SK-N-SH (cell line): ENCODE data around the gene TECPR2. TPM values are rescaled to one million over a fixed set of nuclear protein-coding genes. Genes with fewer than 3 reads are reported as not detected.
A peak's percentile ranks its signal among the peaks of the same experiment; 100 is the strongest.
"Not testable (repeated sequence)": the region's sequence is repeated elsewhere in the genome, so short reads cannot be mapped to it uniquely, and the experiment has no call there.

ENCODE experiments used
- CTCF ChIA-PET: fragments of 300-600, 350-600 bp; formaldehyde crosslinking; extraction: SDS; loops from one replicate; lab custom pipeline; 2021; lab: Yijun Ruan, JAX
- POLR2A ChIA-PET: fragments of 350-600 bp; sonication (Branson Sonifier 250); formaldehyde crosslinking; extraction: SDS; loops from one replicate; lab custom pipeline; 2020; ENCODE audit warnings: antibody characterized with exemption, inconsistent platforms; lab: Yijun Ruan, JAX
- DNase-seq: peaks from one replicate; pipeline ENCODE4 v3.0.0; 2012
- H2AFZ ChIP-seq: fragments of 200-600 bp; sonication (generic); 2 replicates; pipeline ENCODE4 v1.8.1; 2016; ENCODE audit warnings: antibody characterized with exemption, mild to moderate bottlenecking, low read depth
- H3F3A ChIP-seq: fragments of 200-600 bp; sonication (generic); replicated peaks from 2 replicates; pipeline ENCODE3; 2016; ENCODE audit warnings: antibody characterized with exemption, mild to moderate bottlenecking; ENCODE audit not compliant: insufficient read depth
- H3K27ac ChIP-seq, 2 experiments: fragments of 200-500 bp in 1 of 2; fragments of 200-600 bp in 1 of 2; sonication (Bioruptor generic) in 1 of 2; sonication (generic), shearing (Covaris generic) in 1 of 2; 2 replicates each; pipeline versions ENCODE4 v1.5.1 to v1.6.1; 2014 to 2016; ENCODE audit warnings: low read depth in 2 of 2, inconsistent platforms in 1 of 2, low read length in 1 of 2, mild to moderate bottlenecking in 1 of 2, mixed read lengths in 1 of 2
- H3K27me3 ChIP-seq: fragments of 200-600 bp; sonication (generic), shearing (Covaris generic); 2 replicates; pipeline ENCODE4 v1.6.1; 2016; ENCODE audit warnings: mixed run types; ENCODE audit not compliant: insufficient read depth
- H3K36me3 ChIP-seq, 2 experiments: fragments of 200-500 bp in 1 of 2; fragments of 200-600 bp in 1 of 2; sonication (Bioruptor generic) in 1 of 2; sonication (generic) in 1 of 2; replicated peaks in 1 of 2; 2 replicates each; pipeline versions ENCODE3 to v1.5.1; 2014 to 2016; ENCODE audit warnings: low read length in 1 of 2, mild to moderate bottlenecking in 1 of 2; ENCODE audit not compliant: insufficient read depth in 2 of 2, control insufficient read depth in 1 of 2
- H3K4me1 ChIP-seq, 2 experiments: fragments of 200-500 bp in 1 of 2; fragments of 200-600 bp in 1 of 2; sonication (Bioruptor generic) in 1 of 2; sonication (generic), shearing (Covaris generic) in 1 of 2; 2 replicates each; pipeline versions ENCODE4 v1.5.1 to v1.6.1; 2014 to 2016; ENCODE audit warnings: low read depth in 1 of 2, low read length in 1 of 2, mixed run types in 1 of 2; ENCODE audit not compliant: insufficient read depth in 2 of 2, control insufficient read depth in 1 of 2
- H3K4me2 ChIP-seq: fragments of 200-600 bp; sonication (generic), shearing (Covaris generic); 2 replicates; pipeline ENCODE4 v1.6.1; 2017; ENCODE audit warnings: mixed run types
- H3K4me3 ChIP-seq, 2 experiments: fragments of 200-500 bp in 1 of 2; fragments of 200-600 bp in 1 of 2; sonication (Bioruptor generic) in 1 of 2; sonication (generic), shearing (Covaris generic) in 1 of 2; 2 replicates each; pipeline versions ENCODE4 v1.5.1 to v1.8.1; 2014 to 2016; ENCODE audit warnings: low read depth in 2 of 2, inconsistent platforms in 1 of 2, low read length in 1 of 2, mild to moderate bottlenecking in 1 of 2, mixed read lengths in 1 of 2, moderate library complexity in 1 of 2
- H3K79me2 ChIP-seq: fragments of 200-600 bp; sonication (generic); 2 replicates; pipeline ENCODE4 v1.8.1; 2017; ENCODE audit warnings: mild to moderate bottlenecking; ENCODE audit not compliant: insufficient read depth
- H3K9ac ChIP-seq: fragments of 200-600 bp; sonication (generic); 2 replicates; pipeline ENCODE4 v1.6.1; 2017; ENCODE audit warnings: mixed run types
- H3K9me2 ChIP-seq: fragments of 200-600 bp; sonication (generic); 2 replicates; pipeline ENCODE4 v1.6.1; 2017; ENCODE audit warnings: mixed run types
- H3K9me3 ChIP-seq: fragments of 200-600 bp; sonication (generic); 2 replicates; pipeline ENCODE4 v1.6.1; 2017; ENCODE audit warnings: mixed run types, mild to moderate bottlenecking, moderate library complexity
- H4K20me1 ChIP-seq: fragments of 200-600 bp; sonication (generic); 2 replicates; pipeline ENCODE4 v1.6.1; 2017; ENCODE audit warnings: mild to moderate bottlenecking, mixed run types; ENCODE audit not compliant: insufficient read depth
- CHD2 ChIP-seq: fragments of 150-350 bp; IDR thresholded peaks from 2 replicates; pipeline ENCODE4 v1.6.1; 2018; ENCODE audit warnings: low read length; ENCODE audit not compliant: partially characterized antibody
- ELF1 ChIP-seq: IDR thresholded peaks from 2 replicates; pipeline ENCODE4 v1.4.0; 2012
- EZH2phosphoT487 ChIP-seq: fragments of 200-600 bp; sonication (generic); IDR thresholded peaks from 2 replicates; pipeline ENCODE4 v1.6.1; 2017; ENCODE audit warnings: low read depth, mixed run types, mild to moderate bottlenecking, antibody characterized with exemption, moderate library complexity, borderline replicate concordance
- FOXJ3 ChIP-seq: sonication (generic); formaldehyde crosslinking; IDR thresholded peaks from 2 replicates; pipeline ENCODE4 v1.5.1; 2020; ENCODE audit warnings: mild to moderate bottlenecking, missing genetic modification reagents
- GABPA ChIP-seq: IDR thresholded peaks from 2 replicates; pipeline ENCODE4 v1.4.0; 2012; ENCODE audit warnings: low read depth, mild to moderate bottlenecking
- JUND ChIP-seq: IDR thresholded peaks from 2 replicates; pipeline ENCODE4 v1.4.0; 2012
- MXI1 ChIP-seq: IDR thresholded peaks from 2 replicates; pipeline ENCODE4 v1.6.1; 2012; ENCODE audit warnings: mild to moderate bottlenecking, low read depth, low read length, improper control_type of control experiment
- NFIC ChIP-seq: IDR thresholded peaks from 2 replicates; pipeline ENCODE4 v1.4.0; 2012; ENCODE audit warnings: borderline replicate concordance
- NRF1 ChIP-seq: IDR thresholded peaks from 2 replicates; pipeline ENCODE4 v1.6.1; 2012; ENCODE audit warnings: low read depth, mild to moderate bottlenecking, low read length
- RAD21 ChIP-seq: IDR thresholded peaks from 2 replicates; pipeline ENCODE4 v1.6.1; 2012; ENCODE audit warnings: mild to moderate bottlenecking, low read length
- RFX5 ChIP-seq: IDR thresholded peaks from 2 replicates; pipeline ENCODE4 v1.6.1; 2012; ENCODE audit warnings: mild to moderate bottlenecking, improper control_type of control experiment, low read length
- RXRA ChIP-seq: IDR thresholded peaks from 2 replicates; pipeline ENCODE4 v1.4.0; 2012; ENCODE audit warnings: low read depth, mild to moderate bottlenecking, borderline replicate concordance
- SIN3A ChIP-seq: IDR thresholded peaks from 2 replicates; pipeline ENCODE4 v1.6.1; 2012; ENCODE audit warnings: low read depth, mild to moderate bottlenecking, low read length, moderate library complexity, borderline replicate concordance
- TAF1 ChIP-seq: IDR thresholded peaks from 2 replicates; pipeline ENCODE4 v1.6.1; 2012; ENCODE audit warnings: low read depth, mild to moderate bottlenecking, low read length, moderate library complexity, borderline replicate concordance
- TEAD4 ChIP-seq: IDR thresholded peaks from 2 replicates; pipeline ENCODE4 v1.4.0; 2012; ENCODE audit warnings: mild to moderate bottlenecking, borderline replicate concordance; ENCODE audit not compliant: insufficient read depth
- USF2 ChIP-seq: fragments of 150-350 bp; IDR thresholded peaks from 2 replicates; pipeline ENCODE4 v1.6.1; 2017; ENCODE audit warnings: antibody characterized with exemption, low read length, low read depth, borderline replicate concordance
- WGBS: methylation state at CpG from one replicate; pipeline ENCODE4 v1.1.6; 2017; ENCODE audit warnings: low lambda C conversion rate; 5-methylcytosine and 5-hydroxymethylcytosine counted together
- polyA plus RNA-seq, 3 experiments: library from polyadenylated mRNA; depleted of rRNA; stranded (reverse); fragments of >200 nt; gene quantifications; 2 replicates each; pipeline ENCODE4 v1.2.3, GENCODE V29; 2012
- TF ChIP-seq, protein P1 (sequence below): IDR thresholded peaks from 2 replicates; pipeline ENCODE4 v1.6.1; 2012; ENCODE audit warnings: mild to moderate bottlenecking, low read depth, low read length, moderate library complexity

TECPR2 gene
- polyA plus RNA-seq, 1 of the 3 experiments (the other 2 are of a cell fraction), result 6.9 TPM

GRCh38 chr14:102540315-102541028, 177.7 kb downstream of the TECPR2 start (continued):
- TF ChIP-seq, protein P1, sequence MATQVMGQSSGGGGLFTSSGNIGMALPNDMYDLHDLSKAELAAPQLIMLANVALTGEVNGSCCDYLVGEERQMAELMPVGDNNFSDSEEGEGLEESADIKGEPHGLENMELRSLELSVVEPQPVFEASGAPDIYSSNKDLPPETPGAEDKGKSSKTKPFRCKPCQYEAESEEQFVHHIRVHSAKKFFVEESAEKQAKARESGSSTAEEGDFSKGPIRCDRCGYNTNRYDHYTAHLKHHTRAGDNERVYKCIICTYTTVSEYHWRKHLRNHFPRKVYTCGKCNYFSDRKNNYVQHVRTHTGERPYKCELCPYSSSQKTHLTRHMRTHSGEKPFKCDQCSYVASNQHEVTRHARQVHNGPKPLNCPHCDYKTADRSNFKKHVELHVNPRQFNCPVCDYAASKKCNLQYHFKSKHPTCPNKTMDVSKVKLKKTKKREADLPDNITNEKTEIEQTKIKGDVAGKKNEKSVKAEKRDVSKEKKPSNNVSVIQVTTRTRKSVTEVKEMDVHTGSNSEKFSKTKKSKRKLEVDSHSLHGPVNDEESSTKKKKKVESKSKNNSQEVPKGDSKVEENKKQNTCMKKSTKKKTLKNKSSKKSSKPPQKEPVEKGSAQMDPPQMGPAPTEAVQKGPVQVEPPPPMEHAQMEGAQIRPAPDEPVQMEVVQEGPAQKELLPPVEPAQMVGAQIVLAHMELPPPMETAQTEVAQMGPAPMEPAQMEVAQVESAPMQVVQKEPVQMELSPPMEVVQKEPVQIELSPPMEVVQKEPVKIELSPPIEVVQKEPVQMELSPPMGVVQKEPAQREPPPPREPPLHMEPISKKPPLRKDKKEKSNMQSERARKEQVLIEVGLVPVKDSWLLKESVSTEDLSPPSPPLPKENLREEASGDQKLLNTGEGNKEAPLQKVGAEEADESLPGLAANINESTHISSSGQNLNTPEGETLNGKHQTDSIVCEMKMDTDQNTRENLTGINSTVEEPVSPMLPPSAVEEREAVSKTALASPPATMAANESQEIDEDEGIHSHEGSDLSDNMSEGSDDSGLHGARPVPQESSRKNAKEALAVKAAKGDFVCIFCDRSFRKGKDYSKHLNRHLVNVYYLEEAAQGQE, result no peak
- TF ChIP-seq SIN3A (no peak), MXI1 (no peak), USF2 (no peak), GABPA (no peak)

- not testable (repeated sequence) for H3K9me2 ChIP-seq, H3K9ac ChIP-seq, H3K4me3 ChIP-seq, H3K36me3 ChIP-seq, H4K20me1 ChIP-seq, H3K79me2 ChIP-seq, H3F3A ChIP-seq, H3K4me2 ChIP-seq, H3K27me3 ChIP-seq, DNase-seq, H3K9me3 ChIP-seq, H2AFZ ChIP-seq, H3K27ac ChIP-seq
- peaks cover 14 to 29% of the 10 kb centered on the region in 2 experiments; a peak in 2 of 4 replicates for H3K4me1 ChIP-seq
- CTCF ChIA-PET, result interaction anchor here (1.0 to 1.8 kb wide), 3 partner anchors 17 to 54 kb away, joined by 3 to 7 read pairs (median 5); no protein-coding TSS in a partner anchor
- POLR2A ChIA-PET, result interaction anchor here (0.6 kb wide), 1 partner anchor 266 kb away, joined by 4 read pairs; no protein-coding TSS in a partner anchor
- WGBS, result 97% methylated on average over 12 of the region's 14 CpGs
Observed at GRCh38 chr14:102541029-102541491, 178.3 kb downstream of the TECPR2 start.

DNA sequence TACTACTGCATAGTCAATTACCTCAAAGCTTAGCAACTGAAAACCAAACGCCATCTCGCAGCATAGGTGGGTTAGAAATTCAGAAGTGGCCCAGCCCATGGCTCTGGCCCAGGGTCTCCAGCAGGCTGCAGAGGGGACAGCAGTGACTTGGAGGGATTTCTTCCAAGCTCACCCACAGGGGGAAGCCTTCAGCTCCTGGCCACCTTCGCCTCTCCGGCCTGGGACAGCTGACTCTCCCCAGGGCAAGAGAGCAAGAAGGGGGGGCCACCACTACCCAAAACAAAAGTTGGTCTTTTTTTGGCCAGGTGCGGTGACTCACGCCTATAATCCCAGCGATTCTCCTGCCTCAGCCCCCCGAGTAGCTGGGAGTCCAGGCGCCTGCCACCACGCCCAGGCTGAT, 179.0 kb downstream of the TECPR2 start:
- Histone ChIP-seq H4K20me1 (no peaks in the 10 kb centered on the region), H3K27ac (no peak overlapping the region), H3K9me3 (no peaks in the 10 kb centered on the region), H3K4me3 (no peak overlapping the region), H2AFZ (no peak overlapping the region), H3K4me2 (no peak overlapping the region), H3F3A (no peaks in the 10 kb centered on the region), H3K9me2 (no peaks in the 10 kb centered on the region), H3K4me1 (peaks cover 14 to 29% of the 10 kb centered on the region in 2 experiments; a peak in 2 of 4 replicates), H3K27me3 (no peaks in the 10 kb centered on the region), H3K79me2 (no peaks in the 10 kb centered on the region), H3K36me3 (no peaks in the 10 kb centered on the region), H3K9ac (no peak overlapping the region)
- CTCF ChIA-PET, result interaction anchor here (1.0 kb wide), 1 partner anchor 52 kb away, joined by 3 read pairs; no protein-coding TSS in a partner anchor
- 90% methylated on average over 8 of the region's 10 CpGs for WGBS
- TF ChIP-seq TAF1 (no peak), NFIC (no peak), ELF1 (no peak), TEAD4 (no peak), FOXJ3 (no peak), GABPA (no peak), NRF1 (no peak), RXRA (no peak), RFX5 (no peak), JUND (no peak), EZH2phosphoT487 (no peak), CHD2 (no peak), RAD21 (no peak), USF2 (no peak)
- peak; percentile 17 for DNase-seq
- POLR2A ChIA-PET, result no interaction called here
